B cell (primary cell): ENCODE results near the gene TNRC6B. TPM values are rescaled to one million over a fixed set of nuclear protein-coding genes. Genes with fewer than 3 reads are reported as not detected.

ENCODE experiments used
- ATAC-seq: fragments of 200-7000 bp; cut with Tn5 transposase; one replicate; pipeline ENCODE4 v1.10.0; 2021; ENCODE audit warnings: low read depth, mild to moderate bottlenecking, moderate number of reproducible peaks, moderate library complexity
- CTCF ChIA-PET: fragments of 350-600 bp; sonication (Branson Sonifier 250); formaldehyde crosslinking; loops from one replicate; lab custom pipeline; 2021; ENCODE audit warnings: antibody characterized with exemption, inconsistent platforms; lab: Charles Lee
- POLR2A ChIA-PET: fragments of 350-600 bp; sonication (Branson Sonifier 250); formaldehyde crosslinking; loops from one replicate; lab custom pipeline; 2021; ENCODE audit warnings: antibody characterized with exemption; lab: Charles Lee
- DNase-seq: peaks from one replicate; pipeline ENCODE4 v3.0.0; 2013
- H2AFZ ChIP-seq: 2 replicates; pipeline ENCODE4 v1.6.1; 2012; ENCODE audit warnings: mild to moderate bottlenecking, low read depth, low read length; ENCODE audit not compliant: insufficient read depth, poor library complexity, severe bottlenecking
- H3K27ac ChIP-seq, 2 donors: 1 replicate in 1 of 2; 2 replicates in 1 of 2; pipeline ENCODE4 v1.5.1; 2012 to 2013; ENCODE audit warnings: low read length in 2 of 2, mild to moderate bottlenecking in 2 of 2, moderate library complexity in 1 of 2
- H3K27me3 ChIP-seq, 4 experiments: fragments of 200-600 bp in 1 of 4; sonication (generic) in 1 of 4; replicated peaks in 1 of 4; 1 replicate in 2 of 4; 2 replicates in 2 of 4; pipeline versions ENCODE4 v1.6.1 to v1.7.0; 2013 to 2016; ENCODE audit warnings: low read length in 3 of 4, mild to moderate bottlenecking in 2 of 4, mixed read lengths in 1 of 4, moderate library complexity in 1 of 4; ENCODE audit not compliant: insufficient read depth in 4 of 4, control insufficient read depth in 3 of 4; ENCODE audit errors: control extremely low read depth in 1 of 4
- H3K36me3 ChIP-seq, 2 experiments: replicated peaks in 1 of 2; 1 replicate in 1 of 2; 2 replicates in 1 of 2; pipeline versions ENCODE4 v1.6.1 to v1.7.1; 2013; ENCODE audit warnings: low read length in 1 of 2; ENCODE audit not compliant: insufficient read depth in 2 of 2, control insufficient read depth in 1 of 2; ENCODE audit errors: control extremely low read depth in 1 of 2, extremely low read depth in 1 of 2
- H3K4me1 ChIP-seq, 2 donors: fragments of 200-600 bp in 1 of 2; sonication (generic) in 1 of 2; 1 replicate in 1 of 2; 2 replicates in 1 of 2; pipeline versions ENCODE4 v1.5.1 to v1.6.1; 2013 to 2017; ENCODE audit warnings: low read length in 2 of 2; ENCODE audit not compliant: control insufficient read depth in 2 of 2, insufficient read depth in 2 of 2
- H3K4me2 ChIP-seq: replicated peaks from 2 replicates; pipeline ENCODE3; 2012; ENCODE audit warnings: mild to moderate bottlenecking, low read depth, low read length; ENCODE audit not compliant: poor library complexity, severe bottlenecking
- H3K4me3 ChIP-seq, 5 experiments: fragments of 200-600 bp in 1 of 5; sonication (generic) in 1 of 5; 1 replicate in 3 of 5; 2 replicates in 2 of 5; pipeline versions ENCODE4 v1.5.1 to v1.7.0; 2011 to 2016; ENCODE audit warnings: low read length in 4 of 5, mild to moderate bottlenecking in 4 of 5, low read depth in 2 of 5, control low read depth in 1 of 5, moderate library complexity in 1 of 5; ENCODE audit not compliant: insufficient read depth in 1 of 5; ENCODE audit errors: control extremely low read depth in 1 of 5, extremely low read depth in 1 of 5
- H3K79me2 ChIP-seq: fragments of 200-600 bp; sonication (generic); one replicate; pipeline ENCODE4 v1.6.0; 2016; ENCODE audit warnings: low read length; ENCODE audit not compliant: control insufficient read depth, insufficient read depth
- H3K9ac ChIP-seq: fragments of 200-600 bp; sonication (generic); 2 replicates; pipeline ENCODE4 v1.6.1; 2017; ENCODE audit warnings: mild to moderate bottlenecking, low read length, moderate library complexity
- H3K9me3 ChIP-seq, 3 donors: one replicate each; pipeline versions ENCODE4 v1.6.1 to v1.7.1; 2013; ENCODE audit warnings: low read length in 2 of 3; ENCODE audit not compliant: control insufficient read depth in 2 of 3, insufficient read depth in 1 of 3; ENCODE audit errors: control extremely low read depth in 1 of 3
- H4K20me1 ChIP-seq: 2 replicates; pipeline ENCODE4 v1.6.0; 2012; ENCODE audit warnings: mild to moderate bottlenecking, low read length; ENCODE audit not compliant: insufficient read depth, control insufficient read depth, poor library complexity, severe bottlenecking
- H3K27ac Mint-ChIP-seq: one replicate; pipeline ENCODE4 v1.8.0; 2021; ENCODE audit warnings: mixed read lengths
- H3K27me3 Mint-ChIP-seq: one replicate; pipeline ENCODE4 v1.8.0; 2021; ENCODE audit warnings: mixed read lengths
- H3K4me1 Mint-ChIP-seq: one replicate; pipeline ENCODE4 v1.8.0; 2021; ENCODE audit warnings: mixed read lengths
- H3K4me3 Mint-ChIP-seq: one replicate; pipeline ENCODE4 v1.8.0; 2021; ENCODE audit warnings: mixed read lengths
- H3K9me3 Mint-ChIP-seq: one replicate; pipeline ENCODE4 v1.8.0; 2022; ENCODE audit warnings: mixed read lengths; ENCODE audit not compliant: insufficient read depth
- EZH2 ChIP-seq: IDR thresholded peaks from 2 replicates; pipeline ENCODE4 v1.6.1; 2012; ENCODE audit warnings: borderline replicate concordance, low read depth, mild to moderate bottlenecking, moderate library complexity, low read length; ENCODE audit not compliant: insufficient read depth, poor library complexity, severe bottlenecking
- WGBS: methylation state at CpG from one replicate; pipeline ENCODE4 v1.1.5; 2013; ENCODE audit warnings: missing lambda C conversion rate; ENCODE audit not compliant: insufficient coverage; 5-methylcytosine and 5-hydroxymethylcytosine counted together
- intact Hi-C: fragments of 100-400 bp; cut with micrococcal nuclease; formaldehyde crosslinking; loops from one replicate; pipeline ENCODE4 v1.10.0; 2022
- polyA plus RNA-seq: library from polyadenylated mRNA; depleted of rRNA; stranded (reverse); fragments of >200 nt; gene quantifications from 2 replicates; pipeline ENCODE4 v1.2.3, GENCODE V29; 2012
- total RNA-seq, 2 donors: library from RNA; stranded (reverse); fragments of 120-200 nt in 1 of 2; gene quantifications; 1 replicate in 1 of 2; 2 replicates in 1 of 2; pipeline versions ENCODE4 v1.2.3 to v1.2.4, GENCODE V29; 2013 to 2022
- TF ChIP-seq, protein P1 (sequence below): fragments of 200-600 bp; IDR thresholded peaks from one replicate; pipeline ENCODE4 v1.8.0; 2022; ENCODE audit warnings: antibody characterized with exemption, mild to moderate bottlenecking

TNRC6B gene
- total and polyA plus RNA-seq, 2 donors (not counting 1 experiment from before 2014, with no cell fraction given) = 28.8 to 210 TPM

DNA sequence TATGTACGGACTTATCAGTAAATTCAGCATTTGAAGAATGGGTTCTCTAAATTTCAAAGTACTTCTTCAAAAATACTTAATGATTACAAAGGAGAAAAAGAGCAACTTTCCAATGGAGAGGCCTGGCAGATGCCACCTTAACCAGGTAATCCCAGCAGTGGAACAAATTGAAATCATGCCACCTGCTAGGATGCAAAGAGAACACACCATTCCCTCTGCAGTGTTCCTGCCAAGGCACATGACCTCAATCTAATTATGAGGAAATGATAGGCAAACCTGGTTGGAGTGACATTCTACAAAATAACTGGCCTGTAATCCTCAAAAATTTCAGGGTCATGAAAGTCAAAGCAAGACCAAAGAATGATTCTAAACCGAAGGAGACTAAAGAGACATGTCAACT lies 21.5 kb downstream of the TNRC6B start:
- H3K27ac ChIP-seq = peak overlapping the region in 1 of 2 donors; percentile 8
- peaks cover 68% of the 10 kb centered on the region for H3K4me1 Mint-ChIP-seq
- no peak overlapping the region for H3K4me2 ChIP-seq
- H3K4me1 ChIP-seq = peaks cover 36 to 44% of the 10 kb centered on the region in 2 donors
- POLR2A ChIA-PET = no interaction called here
- peaks cover 96% of the 10 kb centered on the region for H3K79me2 ChIP-seq
- DNase-seq = no peak
- H3K9ac ChIP-seq = no peak overlapping the region
- H3K27ac Mint-ChIP-seq = no peak overlapping the region
- H3K9me3 Mint-ChIP-seq = no peaks in the 10 kb centered on the region
- H3K27me3 ChIP-seq = no peaks in the 10 kb centered on the region
- H3K9me3 ChIP-seq = no peaks in the 10 kb centered on the region
- intact Hi-C loops = no loop called here
- TF ChIP-seq, protein P1, sequence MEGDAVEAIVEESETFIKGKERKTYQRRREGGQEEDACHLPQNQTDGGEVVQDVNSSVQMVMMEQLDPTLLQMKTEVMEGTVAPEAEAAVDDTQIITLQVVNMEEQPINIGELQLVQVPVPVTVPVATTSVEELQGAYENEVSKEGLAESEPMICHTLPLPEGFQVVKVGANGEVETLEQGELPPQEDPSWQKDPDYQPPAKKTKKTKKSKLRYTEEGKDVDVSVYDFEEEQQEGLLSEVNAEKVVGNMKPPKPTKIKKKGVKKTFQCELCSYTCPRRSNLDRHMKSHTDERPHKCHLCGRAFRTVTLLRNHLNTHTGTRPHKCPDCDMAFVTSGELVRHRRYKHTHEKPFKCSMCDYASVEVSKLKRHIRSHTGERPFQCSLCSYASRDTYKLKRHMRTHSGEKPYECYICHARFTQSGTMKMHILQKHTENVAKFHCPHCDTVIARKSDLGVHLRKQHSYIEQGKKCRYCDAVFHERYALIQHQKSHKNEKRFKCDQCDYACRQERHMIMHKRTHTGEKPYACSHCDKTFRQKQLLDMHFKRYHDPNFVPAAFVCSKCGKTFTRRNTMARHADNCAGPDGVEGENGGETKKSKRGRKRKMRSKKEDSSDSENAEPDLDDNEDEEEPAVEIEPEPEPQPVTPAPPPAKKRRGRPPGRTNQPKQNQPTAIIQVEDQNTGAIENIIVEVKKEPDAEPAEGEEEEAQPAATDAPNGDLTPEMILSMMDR = no peak
- TF ChIP-seq EZH2 = no peak
- H3K4me3 Mint-ChIP-seq = no peak overlapping the region
- ATAC-seq = no peak
- CTCF ChIA-PET = no interaction called here
- no peak overlapping the region for H2AFZ ChIP-seq
- H3K4me3 ChIP-seq = no peak overlapping the region
- peaks cover 78% of the 10 kb centered on the region for H4K20me1 ChIP-seq
- 100% methylated on average over 1 of the region's 2 CpGs for WGBS
- H3K36me3 ChIP-seq = peaks cover 0 to 14% of the 10 kb centered on the region in 2 experiments
- no peaks in the 10 kb centered on the region for H3K27me3 Mint-ChIP-seq

GRCh38 chr22:40199852-40200251 lies 22.1 kb downstream of the TNRC6B start:
- 100% methylated on average over 3 of the region's 7 CpGs for WGBS
- no peaks in the 10 kb centered on the region for H3K27me3 Mint-ChIP-seq
- TF ChIP-seq, protein P1 = no peak
- no peak for TF ChIP-seq EZH2
- Histone ChIP-seq H4K20me1 (peaks cover 77% of the 10 kb centered on the region), H3K9ac (no peak overlapping the region), H2AFZ (no peak overlapping the region), H3K9me3 (no peaks in the 10 kb centered on the region), H3K79me2 (peaks cover 96% of the 10 kb centered on the region), H3K4me2 (no peak overlapping the region), H3K36me3 (peaks cover 0 to 7% of the 10 kb centered on the region in 2 experiments), H3K27ac (no peak overlapping the region), H3K4me1 (peaks cover 40 to 50% of the 10 kb centered on the region in 2 donors), H3K27me3 (no peaks in the 10 kb centered on the region), H3K4me3 (no peak overlapping the region)
- H3K4me3 Mint-ChIP-seq = no peak overlapping the region
- intact Hi-C loops = no loop called here
- H3K27ac Mint-ChIP-seq = no peak overlapping the region
- ChIA-PET CTCF (no interaction called here), POLR2A (interaction anchor here (0.7 kb wide), 1 partner anchor 91 kb away, joined by 6 read pairs; no protein-coding TSS in a partner anchor)
- H3K9me3 Mint-ChIP-seq = no peaks in the 10 kb centered on the region
- peaks cover 70% of the 10 kb centered on the region for H3K4me1 Mint-ChIP-seq
- no peak for DNase-seq
- ATAC-seq = no peak
